Left colon (tissue), 2 donors: ENCODE results near the gene FMNL2. TPM values are rescaled to one million over a fixed set of nuclear protein-coding genes. Genes with fewer than 3 reads are reported as not detected.

ENCODE experiments used
- ATAC-seq: fragments of 200-7000 bp; cut with Tn5 transposase; one replicate; pipeline ENCODE4 v1.9.1; 2020; ENCODE audit warnings: mild to moderate bottlenecking, moderate library complexity
- DNase-seq, 2 donors: peaks; one replicate each; pipeline ENCODE4 v3.0.0-alpha.2; 2020
- intact Hi-C, 2 donors: fragments of 100-400 bp; cut with DNase I in 1 of 2; cut with micrococcal nuclease in 1 of 2; formaldehyde crosslinking; loops; one replicate each; pipeline versions ENCODE4 v1.11.2 to v1.14.0; 2022; cut with DNase I, micrococcal nuclease
- total RNA-seq, 2 donors: library from RNA; stranded (reverse); fragmentation: NEBNext Ultra II Directional; extraction: Animal tissue kit (Norgen Biotek cat#: 25700); gene quantifications; one replicate each; pipeline ENCODE4 v1.2.1, GENCODE V29; 2021
- donor health status: DM: no; HTN: no; CAD: no.
- donor health status: DM: yes; HTN: yes; CAD: no.

Gene FMNL2
- total RNA-seq, 2 donors from 2014 or later, result 14.8 to 14.9 TPM

- ATAC-seq (no peak), DNase-seq (no peak)
- intact Hi-C loops, result no loop called here
Observed at GRCh38 chr2:152650768-152651371, 315.9 kb downstream of the FMNL2 start.

- intact Hi-C loops, result no loop called here
- ATAC-seq, result no peak
- DNase-seq, result no peak
Observed at GRCh38 chr2:152651834-152652233, 316.9 kb downstream of the FMNL2 start.

GRCh38 chr2:152655880-152656279 is 320.9 kb downstream of the FMNL2 start:
- intact Hi-C loops, result no loop called here

GRCh38 chr2:152657043-152657442 is 322.1 kb downstream of the FMNL2 start:
- DNase-seq (no peak), ATAC-seq (no peak)
- intact Hi-C loops, result no loop called here

More at GRCh38 chr2:152655880-152656279, 320.9 kb downstream of the FMNL2 start:
- no peak for ATAC-seq
- DNase-seq, result no peak

GRCh38 chr2:152658221-152658620 is 323.2 kb downstream of the FMNL2 start:
- ATAC-seq, result no peak
- intact Hi-C loops, result no loop called here
- no peak for DNase-seq

GRCh38 chr2:152661076-152661475 is 326.1 kb downstream of the FMNL2 start:
- DNase-seq (no peak), ATAC-seq (no peak)
- intact Hi-C loops, result no loop called here

- no peak for ATAC-seq
- no peak for DNase-seq
- intact Hi-C loops, result no loop called here
Observed at GRCh38 chr2:152664725-152665124, 329.8 kb downstream of the FMNL2 start.

- DNase-seq, result no peak
- no peak for ATAC-seq
- intact Hi-C loops, result no loop called here
Observed at GRCh38 chr2:152674334-152674733, 339.4 kb downstream of the FMNL2 start.

GRCh38 chr2:152676461-152676860 is 341.5 kb downstream of the FMNL2 start:
- intact Hi-C loops, result no loop called here
- DNase-seq, result no peak
- ATAC-seq, result no peak

- DNase-seq, result no peak
- ATAC-seq, result no peak
- intact Hi-C loops, result no loop called here
Observed at GRCh38 chr2:152678808-152679207, 343.8 kb downstream of the FMNL2 start.

GRCh38 chr2:152682663-152683062 is 347.7 kb downstream of the FMNL2 start:
- DNase-seq, result no peak
- intact Hi-C loops, result no loop called here
- ATAC-seq, result no peak

GRCh38 chr2:152683400-152683799 is 348.4 kb downstream of the FMNL2 start:
- no peak for ATAC-seq
- DNase-seq, result no peak
- intact Hi-C loops, result no loop called here

- DNase-seq (no peak), ATAC-seq (no peak)
- intact Hi-C loops, result no loop called here
Observed at GRCh38 chr2:152686321-152686720, 351.3 kb downstream of the FMNL2 start.

- intact Hi-C loops, result no loop called here
- ATAC-seq (no peak), DNase-seq (no peak)
Observed at GRCh38 chr2:152693033-152693432, 358.1 kb downstream of the FMNL2 start.

- DNase-seq (no peak), ATAC-seq (peak; percentile 79)
- intact Hi-C loops, result no loop called here
Observed at GRCh38 chr2:152694161-152694661, 359.2 kb downstream of the FMNL2 start.

GRCh38 chr2:152695763-152696162 is 360.8 kb downstream of the FMNL2 start:
- ATAC-seq (no peak), DNase-seq (no peak)
- intact Hi-C loops, result no loop called here

GRCh38 chr2:152696476-152696875 is 361.5 kb downstream of the FMNL2 start:
- no peak for DNase-seq
- no peak for ATAC-seq
- intact Hi-C loops, result no loop called here
